Right hindlimb (tissue), 1 donor: ENCODE measurements around the gene AARSD1.
"Not testable (repeated sequence)": the region's sequence is repeated elsewhere in the genome, so short reads cannot be mapped to it uniquely, and the experiment has no call there.

Experiments used
- DNase-seq: peaks from one replicate; pipeline ENCODE4 v3.0.0-alpha.2; 2018

AARSD1 gene

GRCh38 chr17:42919522-42920077, 44.7 kb downstream of the AARSD1 start:
- not testable (repeated sequence) for DNase-seq

- DNase-seq = no peak
Observed at GRCh38 chr17:42918902-42919521, 45.2 kb downstream of the AARSD1 start.

- no peak for DNase-seq
Observed at GRCh38 chr17:42917236-42917603, 47.0 kb downstream of the AARSD1 start.

GRCh38 chr17:42916388-42917235, 47.6 kb downstream of the AARSD1 start:
- not testable (repeated sequence) for DNase-seq

GRCh38 chr17:42915288-42915687, 49.0 kb downstream of the AARSD1 start:
- not testable (repeated sequence) for DNase-seq

GRCh38 chr17:42913981-42914617, 50.2 kb downstream of the AARSD1 start:
- no peak for DNase-seq

- no peak for DNase-seq
Observed at GRCh38 chr17:42913522-42913921, 50.7 kb downstream of the AARSD1 start.

GRCh38 chr17:42908872-42909700, 55.2 kb downstream of the AARSD1 start:
- no peak for DNase-seq

- no peak for DNase-seq
Observed at GRCh38 chr17:42906772-42907446, 57.3 kb downstream of the AARSD1 start.

GRCh38 chr17:42904110-42904469, 60.2 kb downstream of the AARSD1 start:
- DNase-seq = no peak

- DNase-seq = no peak
Observed at GRCh38 chr17:42901535-42902229, 62.6 kb downstream of the AARSD1 start.
